HCT116 (cell line): ENCODE measurements around the gene MIER2. TPM values are rescaled to one million over a fixed set of nuclear protein-coding genes. Genes with fewer than 3 reads are reported as not detected.

ENCODE experiments used
- ATAC-seq: fragments of 200-7000 bp; cut with Tn5 transposase; 2 replicates; pipeline ENCODE4 v1.9.1; 2020; ENCODE audit warnings: mild to moderate bottlenecking, moderate library complexity
- BruUV-seq: library from RNA; stranded (reverse); fragments of 400-500 nt; replicated peaks from 2 replicates; lab custom pipeline; 2021; lab: Mats Ljungman, UMichigan
- CTCF ChIA-PET: fragments of 300-600 bp; sonication (Branson Sonifier 250); formaldehyde crosslinking; loops from one replicate; lab custom pipeline; 2021; ENCODE audit warnings: antibody characterized with exemption; lab: Charles Lee
- POLR2A ChIA-PET: fragments of 300-600, 350-600 bp; sonication (Branson Sonifier 250); formaldehyde crosslinking; loops from one replicate; lab custom pipeline; 2021; ENCODE audit warnings: antibody characterized with exemption; lab: Charles Lee
- RAD21 ChIA-PET, 2 experiments: fragments of 300-600 bp; sonication (Branson Sonifier 250); formaldehyde crosslinking; loops; one replicate each; lab custom pipeline; 2023; ENCODE audit warnings: low total read pairs in 2 of 2; ENCODE audit not compliant: uncharacterized antibody in 2 of 2, unreplicated experiment in 2 of 2, low non-redundant PET in 1 of 2; lab: Charles Lee
- DNase-seq: peaks from one replicate; pipeline ENCODE4 v3.0.0-alpha.2; 2010; ENCODE audit warnings: low read depth, low spot score
- H2AFZ ChIP-seq: fragments of 200-600 bp; shearing (Covaris generic), sonication (generic); 2 replicates; pipeline ENCODE4 v1.6.1; 2017; ENCODE audit warnings: low read depth, mixed run types, mixed read lengths, antibody characterized with exemption, low read length; ENCODE audit not compliant: poor library complexity, severe bottlenecking
- H3K27ac ChIP-seq: 2 replicates; pipeline ENCODE4 v1.5.1; 2012; ENCODE audit warnings: low read depth, low read length
- H3K27me3 ChIP-seq: fragments of 200-600 bp; sonication (generic); 2 replicates; pipeline ENCODE4 v1.6.1; 2016; ENCODE audit warnings: mixed run types, low read length, mixed read lengths; ENCODE audit not compliant: insufficient read depth
- H3K36me3 ChIP-seq, 2 experiments: fragments of 200-500 bp in 1 of 2; fragments of 200-600 bp in 1 of 2; sonication (Bioruptor generic) in 1 of 2; sonication (generic) in 1 of 2; 2 replicates each; pipeline versions ENCODE4 v1.5.1 to v1.6.1; 2014 to 2016; ENCODE audit warnings: low read length in 2 of 2, inconsistent platforms in 1 of 2, mixed read lengths in 1 of 2, mixed run types in 1 of 2; ENCODE audit not compliant: insufficient read depth in 2 of 2, control insufficient read depth in 1 of 2
- H3K4me1 ChIP-seq, 2 experiments: fragments of 200-600 bp in 1 of 2; sonication (generic) in 1 of 2; 2 replicates each; pipeline versions ENCODE4 v1.5.1 to v1.6.1; 2012 to 2017; ENCODE audit warnings: low read length in 2 of 2, inconsistent platforms in 1 of 2, mild to moderate bottlenecking in 1 of 2, mixed read lengths in 1 of 2, mixed run types in 1 of 2, moderate library complexity in 1 of 2; ENCODE audit not compliant: insufficient read depth in 2 of 2, control insufficient read depth in 1 of 2
- H3K4me2 ChIP-seq: fragments of 200-600 bp; sonication (generic); 2 replicates; pipeline ENCODE4 v1.6.1; 2017; ENCODE audit warnings: mixed run types, low read length, mixed read lengths
- H3K4me3 ChIP-seq, 2 experiments: fragments of 200-600 bp in 1 of 2; sonication (generic) in 1 of 2; replicated peaks in 1 of 2; 2 replicates each; pipeline ENCODE4 v1.5.1; 2011 to 2016; ENCODE audit warnings: low read length in 2 of 2, control low read depth in 1 of 2, low read depth in 1 of 2, mild to moderate bottlenecking in 1 of 2, mixed read lengths in 1 of 2, mixed run types in 1 of 2
- H3K79me2 ChIP-seq: fragments of 200-600 bp; sonication (generic); 2 replicates; pipeline ENCODE4 v1.6.1; 2017; ENCODE audit warnings: mild to moderate bottlenecking, mixed run types, low read length, moderate library complexity, mixed read lengths; ENCODE audit not compliant: insufficient read depth
- H3K9ac ChIP-seq: fragments of 200-600 bp; sonication (generic); 2 replicates; pipeline ENCODE4 v1.6.1; 2016; ENCODE audit warnings: low read length, mixed read lengths
- H3K9me2 ChIP-seq: fragments of 200-600 bp; sonication (generic), shearing (Covaris generic); 2 replicates; pipeline ENCODE4 v1.6.1; 2017; ENCODE audit warnings: mixed run types, mild to moderate bottlenecking, moderate library complexity; ENCODE audit not compliant: insufficient read depth
- H3K9me3 ChIP-seq, 2 experiments: fragments of 200-500 bp in 1 of 2; fragments of 200-600 bp in 1 of 2; sonication (Bioruptor generic) in 1 of 2; sonication (generic) in 1 of 2; 2 replicates each; pipeline ENCODE4 v1.6.1; 2014 to 2017; ENCODE audit warnings: low read length in 2 of 2, mixed read lengths in 2 of 2, inconsistent platforms in 1 of 2, low read depth in 1 of 2, mild to moderate bottlenecking in 1 of 2, mixed run types in 1 of 2, moderate library complexity in 1 of 2; ENCODE audit not compliant: control insufficient read depth in 1 of 2, insufficient read depth in 1 of 2
- H4K20me1 ChIP-seq: fragments of 200-600 bp; sonication (generic), shearing (Covaris generic); 2 replicates; pipeline ENCODE4 v1.6.1; 2017; ENCODE audit warnings: mixed run types, mild to moderate bottlenecking, moderate library complexity; ENCODE audit not compliant: insufficient read depth
- ATF3 ChIP-seq: IDR thresholded peaks from 2 replicates; pipeline ENCODE4 v1.6.1; 2012
- CBX3 ChIP-seq: IDR thresholded peaks from 2 replicates; pipeline ENCODE4 v1.6.1; 2012; ENCODE audit warnings: low read depth
- CTCF ChIP-seq, 3 experiments: fragments of 200-600 bp in 1 of 3; sonication (generic) in 1 of 3; IDR thresholded peaks in 2 of 3; conservative IDR thresholded peaks in 1 of 3; 2 replicates each; pipeline ENCODE4 v1.5.1; 2012 to 2017; ENCODE audit warnings: low read depth in 2 of 3, low read length in 2 of 3, antibody characterized with exemption in 1 of 3, borderline replicate concordance in 1 of 3, control low read depth in 1 of 3, mild to moderate bottlenecking in 1 of 3, mixed read lengths in 1 of 3, mixed run types in 1 of 3, moderate library complexity in 1 of 3; ENCODE audit not compliant: insufficient read depth in 1 of 3
- EGR1 ChIP-seq: IDR thresholded peaks from 2 replicates; pipeline ENCODE4 v1.6.1; 2012; ENCODE audit warnings: low read depth
- ELF1 ChIP-seq: IDR thresholded peaks from 2 replicates; pipeline ENCODE4 v1.6.1; 2012; ENCODE audit warnings: low read depth, borderline replicate concordance
- EZH2phosphoT487 ChIP-seq: fragments of 200-600 bp; IDR thresholded peaks from 2 replicates; pipeline ENCODE4 v1.6.1; 2018; ENCODE audit warnings: antibody characterized with exemption, borderline replicate concordance
- JUND ChIP-seq: IDR thresholded peaks from 2 replicates; pipeline ENCODE4 v1.6.1; 2012
- MAX ChIP-seq: IDR thresholded peaks from 2 replicates; pipeline ENCODE4 v1.6.1; 2012
- POLR2AphosphoS5 ChIP-seq: IDR thresholded peaks from 2 replicates; pipeline ENCODE4 v1.6.1; 2011; ENCODE audit warnings: mild to moderate bottlenecking, low read depth, low read length, moderate library complexity
- RAD21 ChIP-seq: IDR thresholded peaks from 2 replicates; pipeline ENCODE4 v1.6.1; 2012; ENCODE audit warnings: low read depth, mild to moderate bottlenecking
- SIN3A ChIP-seq: IDR thresholded peaks from 2 replicates; pipeline ENCODE4 v1.6.1; 2012; ENCODE audit warnings: low read depth
- SP1 ChIP-seq: IDR thresholded peaks from 2 replicates; pipeline ENCODE4 v1.6.1; 2012; ENCODE audit warnings: low read depth
- TCF7L2 ChIP-seq: IDR thresholded peaks from 2 replicates; pipeline ENCODE4 v1.7.0; 2011; ENCODE audit warnings: borderline replicate concordance, inconsistent platforms; ENCODE audit not compliant: insufficient read depth, insufficient read length; ENCODE audit errors: extremely low read depth
- YY1 ChIP-seq: IDR thresholded peaks from 2 replicates; pipeline ENCODE4 v1.6.1; 2011; ENCODE audit warnings: low read length, low read depth, moderate library complexity, mild to moderate bottlenecking; ENCODE audit not compliant: insufficient replicate concordance; ENCODE audit errors: extremely low read depth
- ZBTB33 ChIP-seq: IDR thresholded peaks from 2 replicates; pipeline ENCODE4 v1.6.1; 2011; ENCODE audit warnings: mild to moderate bottlenecking, low read length, moderate library complexity; ENCODE audit not compliant: insufficient replicate concordance; ENCODE audit errors: extremely low read depth
- ZFX ChIP-seq: fragments of 450-650 bp; IDR thresholded peaks from 2 replicates; pipeline ENCODE4 v1.6.1; 2017
- intact Hi-C: fragments of 100-400 bp; cut with micrococcal nuclease; formaldehyde crosslinking; loops from 2 replicates; pipeline ENCODE4 v1.10.0; 2022
- total RNA-seq: library from RNA; stranded (reverse); gene quantifications from one replicate; pipeline ENCODE4 v1.2.1, GENCODE V29; 2021; ENCODE audit not compliant: unreplicated experiment

MIER2 gene
- total RNA-seq, 1 experiment from 2014 or later, result 41.5 TPM

DNA sequence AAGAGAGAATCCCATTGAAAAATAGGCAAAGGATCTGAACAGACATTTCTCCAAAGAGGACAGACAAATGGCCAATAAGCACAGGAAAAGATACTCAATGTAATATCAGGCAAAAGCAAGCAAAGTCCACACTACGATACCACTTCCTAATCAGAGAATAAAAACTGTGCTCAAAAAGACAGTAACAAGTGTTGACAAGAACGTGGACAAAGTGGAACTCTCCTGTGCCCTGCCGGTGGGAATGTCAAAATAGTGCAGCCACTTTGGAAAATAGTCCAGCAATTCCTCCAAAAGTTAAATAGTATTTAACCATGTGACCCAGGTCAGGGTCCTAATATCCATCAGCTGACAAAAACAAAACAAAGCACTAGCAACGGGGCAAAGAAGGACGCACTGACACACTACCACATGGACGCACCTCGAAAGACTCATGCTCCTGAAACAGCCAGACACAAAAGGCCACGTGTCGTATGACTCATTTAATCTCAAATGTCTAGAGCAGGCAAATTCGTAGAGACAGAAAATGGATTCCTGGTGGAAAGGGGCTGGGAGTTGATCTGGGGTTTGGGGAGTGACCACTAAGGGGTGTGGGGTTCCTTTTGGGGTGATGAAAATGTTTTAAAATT lies 5.2 kb downstream of the MIER2 start (continued):
- TF ChIP-seq JUND (no peak), POLR2AphosphoS5 (no peak), EZH2phosphoT487 (no peak), TCF7L2 (no peak), YY1 (no peak)

DNA sequence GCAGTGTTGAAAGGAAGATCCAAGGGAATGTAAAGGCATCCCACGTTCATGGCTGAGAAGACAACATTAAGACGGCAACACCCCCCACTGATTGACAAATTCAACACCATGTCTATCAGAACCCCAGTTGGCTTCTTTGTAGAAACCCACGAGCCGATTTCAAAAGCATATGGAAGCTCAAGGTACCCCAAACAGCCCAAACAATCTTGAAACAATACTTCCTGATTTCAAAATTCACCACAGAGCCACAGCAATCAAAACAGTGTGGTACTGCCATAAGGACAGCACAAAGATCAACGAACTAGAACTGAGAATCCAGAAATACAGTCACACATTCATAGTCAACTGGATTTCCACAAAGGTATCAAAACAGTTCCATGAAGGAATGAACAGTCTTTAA lies 6.2 kb downstream of the MIER2 start:
- intact Hi-C loops, result no loop called here

More for the DNA sequence above, 6.2 kb downstream of the MIER2 start:
- H3K27me3 ChIP-seq, result no peaks in the 10 kb centered on the region
- no peak for TF ChIP-seq ELF1
- no peak for TF ChIP-seq RAD21
- TF ChIP-seq MAX, result no peak
- TF ChIP-seq EGR1, result no peak
- TF ChIP-seq ATF3, result no peak
- no peak for TF ChIP-seq SP1
- no peak for TF ChIP-seq ZBTB33
- TF ChIP-seq CTCF (IDR thresholded peaks at IDR 0.05 in 2 of 3, conservative IDR thresholded peaks at IDR 0.05 in 1 of 3; ENCODE audit: borderline replicate concordance in 1 of 3, insufficient read depth in 1 of 3, low read depth in 2 of 3, low read length in 2 of 3), result no peak
- TF ChIP-seq ZFX, result no peak
- TF ChIP-seq CBX3, result no peak
- TF ChIP-seq SIN3A, result no peak
- TF ChIP-seq, all 23 proteins: peak for 0
- ATAC-seq, result no peak
- H3K4me1 ChIP-seq, result peaks cover 13 to 14% of the 10 kb centered on the region in 2 experiments
- no TSS peak for BruUV-seq
- RAD21 ChIA-PET, result no interaction called here
- H3K9me3 ChIP-seq, result peaks cover 0 to 3% of the 10 kb centered on the region in 2 experiments; a peak in 1 of 4 replicates
- no peak for DNase-seq
- H3K9ac ChIP-seq, result no peak overlapping the region
- peaks cover 93% of the 10 kb centered on the region for H3K79me2 ChIP-seq
- H2AFZ ChIP-seq, result no peak overlapping the region
- POLR2A ChIA-PET, result no interaction called here
- no peak overlapping the region for H3K4me2 ChIP-seq
- CTCF ChIA-PET, result no interaction called here
- no peak overlapping the region for H3K27ac ChIP-seq
- peaks cover 4 to 25% of the 10 kb centered on the region in 2 experiments; a peak in 2 of 4 replicates for H3K36me3 ChIP-seq
- H3K9me2 ChIP-seq, result no peaks in the 10 kb centered on the region
- H3K4me3 ChIP-seq, result no peak overlapping the region
- H4K20me1 ChIP-seq, result no peaks in the 10 kb centered on the region
